Memory B cell (primary cell): ENCODE measurements around the gene PGLYRP1.

Experiments used
- ATAC-seq: fragments of 150-1000 bp; cut with Tn5 transposase; 2 replicates; pipeline ENCODE4 v1.10.0; 2021; ENCODE audit warnings: low read depth, mild to moderate bottlenecking, moderate library complexity
- DNase-seq, 2 donors: peaks; one replicate each; pipeline ENCODE4 v3.0.0; 2022; ENCODE audit warnings: low spot score in 2 of 2
- H3K27ac Mint-ChIP-seq: one replicate; pipeline ENCODE4 v1.8.0; 2022; ENCODE audit warnings: mild to moderate bottlenecking, moderate library complexity, mixed read lengths
- H3K27me3 Mint-ChIP-seq: one replicate; pipeline ENCODE4 v1.8.0; 2022; ENCODE audit warnings: mixed read lengths
- H3K36me3 Mint-ChIP-seq: one replicate; pipeline ENCODE4 v1.8.0; 2022; ENCODE audit warnings: mild to moderate bottlenecking, mixed read lengths
- H3K4me1 Mint-ChIP-seq: one replicate; pipeline ENCODE4 v1.8.0; 2022; ENCODE audit warnings: mixed read lengths
- H3K4me3 Mint-ChIP-seq: one replicate; pipeline ENCODE4 v1.8.0; 2022; ENCODE audit warnings: mild to moderate bottlenecking, moderate library complexity, mixed read lengths
- H3K9me3 Mint-ChIP-seq: one replicate; pipeline ENCODE4 v1.8.0; 2022; ENCODE audit warnings: mixed read lengths

PGLYRP1 gene

GRCh38 chr19:46002678-46003275, 20.1 kb downstream of the PGLYRP1 start:
- no peak for DNase-seq
- Mint-ChIP-seq H3K4me3 (no peak overlapping the region), H3K36me3 (peaks cover 15% of the 10 kb centered on the region), H3K9me3 (no peaks in the 10 kb centered on the region), H3K4me1 (peaks cover 24% of the 10 kb centered on the region), H3K27ac (no peak overlapping the region), H3K27me3 (peaks cover 17% of the 10 kb centered on the region)
- ATAC-seq = no peak

GRCh38 chr19:46000491-46001246, 22.2 kb downstream of the PGLYRP1 start:
- ATAC-seq (peak; percentile 97), DNase-seq (peak in 1 of 2 donors; percentile 33)
- H3K27ac Mint-ChIP-seq = no peak overlapping the region
- peak overlapping the region; percentile 63 for H3K4me3 Mint-ChIP-seq
- H3K27me3 Mint-ChIP-seq = peaks cover 17% of the 10 kb centered on the region
- no peaks in the 10 kb centered on the region for H3K9me3 Mint-ChIP-seq
- H3K36me3 Mint-ChIP-seq = peaks cover 18% of the 10 kb centered on the region
- peaks cover 30% of the 10 kb centered on the region for H3K4me1 Mint-ChIP-seq

GRCh38 chr19:45999653-46000121, 23.2 kb downstream of the PGLYRP1 start:
- ATAC-seq = no peak
- Mint-ChIP-seq H3K4me1 (peaks cover 30% of the 10 kb centered on the region), H3K4me3 (peak overlapping the region; percentile 67), H3K27ac (no peak overlapping the region), H3K36me3 (peaks cover 16% of the 10 kb centered on the region), H3K27me3 (peaks cover 17% of the 10 kb centered on the region), H3K9me3 (no peaks in the 10 kb centered on the region)
- no peak for DNase-seq

- Mint-ChIP-seq H3K27ac (no peak overlapping the region), H3K36me3 (peaks cover 16% of the 10 kb centered on the region), H3K9me3 (no peaks in the 10 kb centered on the region), H3K27me3 (peaks cover 17% of the 10 kb centered on the region), H3K4me1 (peaks cover 30% of the 10 kb centered on the region), H3K4me3 (no peak overlapping the region)
- ATAC-seq (no peak), DNase-seq (no peak)
Measured at GRCh38 chr19:45998834-45999233, 24.0 kb downstream of the PGLYRP1 start.

GRCh38 chr19:45996933-45997332, 25.9 kb downstream of the PGLYRP1 start:
- Mint-ChIP-seq H3K36me3 (peaks cover 14% of the 10 kb centered on the region), H3K4me1 (peaks cover 30% of the 10 kb centered on the region), H3K27ac (no peak overlapping the region), H3K27me3 (peaks cover 17% of the 10 kb centered on the region), H3K4me3 (no peak overlapping the region), H3K9me3 (no peaks in the 10 kb centered on the region)
- no peak for ATAC-seq
- no peak for DNase-seq

GRCh38 chr19:45995715-45996385, 27.0 kb downstream of the PGLYRP1 start:
- DNase-seq = no peak
- H3K27ac Mint-ChIP-seq = no peak overlapping the region
- H3K36me3 Mint-ChIP-seq = peaks cover 14% of the 10 kb centered on the region
- no peaks in the 10 kb centered on the region for H3K9me3 Mint-ChIP-seq
- H3K4me1 Mint-ChIP-seq = peaks cover 29% of the 10 kb centered on the region
- ATAC-seq = no peak
- H3K4me3 Mint-ChIP-seq = no peak overlapping the region
- peaks cover 17% of the 10 kb centered on the region for H3K27me3 Mint-ChIP-seq

GRCh38 chr19:45994998-45995714, 27.7 kb downstream of the PGLYRP1 start, which contains the start of gene CCDC61:
Gene CCDC61, plus strand, starts transcription at chr19:45995467. Its CDS starts 7,552 bp downstream, at chr19:46003019.
- H3K9me3 Mint-ChIP-seq = no peaks in the 10 kb centered on the region
- peaks cover 22% of the 10 kb centered on the region for H3K4me1 Mint-ChIP-seq
- peaks cover 14% of the 10 kb centered on the region for H3K36me3 Mint-ChIP-seq
- H3K27me3 Mint-ChIP-seq = peaks cover 17% of the 10 kb centered on the region
- DNase-seq (peak; percentile 97 to 99), ATAC-seq (peak; percentile 91)
- H3K27ac Mint-ChIP-seq = no peak within 1 kb of the TSS
- H3K4me3 Mint-ChIP-seq = no peak within 1 kb of the TSS

GRCh38 chr19:45994456-45994997, 28.3 kb downstream of the PGLYRP1 start:
- DNase-seq (no peak), ATAC-seq (peak; percentile 0)
- Mint-ChIP-seq H3K36me3 (peaks cover 16% of the 10 kb centered on the region), H3K27ac (no peak overlapping the region), H3K4me3 (no peak overlapping the region), H3K4me1 (peaks cover 16% of the 10 kb centered on the region), H3K27me3 (peaks cover 16% of the 10 kb centered on the region), H3K9me3 (no peaks in the 10 kb centered on the region)

GRCh38 chr19:45990113-45990728, 32.6 kb downstream of the PGLYRP1 start:
- no peak for ATAC-seq
- Mint-ChIP-seq H3K36me3 (peaks cover 2% of the 10 kb centered on the region), H3K27me3 (peaks cover 12% of the 10 kb centered on the region), H3K4me3 (no peak overlapping the region), H3K9me3 (no peaks in the 10 kb centered on the region), H3K4me1 (no peaks in the 10 kb centered on the region), H3K27ac (no peak overlapping the region)
- DNase-seq = no peak

GRCh38 chr19:45985321-45985720, 37.5 kb downstream of the PGLYRP1 start:
- peaks cover 24% of the 10 kb centered on the region for H3K27me3 Mint-ChIP-seq
- ATAC-seq (no peak), DNase-seq (no peak)
- H3K27ac Mint-ChIP-seq = no peak overlapping the region
- H3K4me1 Mint-ChIP-seq = no peaks in the 10 kb centered on the region
- H3K4me3 Mint-ChIP-seq = no peak overlapping the region
- peaks cover 5% of the 10 kb centered on the region for H3K36me3 Mint-ChIP-seq
- peaks cover 3% of the 10 kb centered on the region for H3K9me3 Mint-ChIP-seq

GRCh38 chr19:45981350-45981749, 41.5 kb downstream of the PGLYRP1 start:
- H3K27ac Mint-ChIP-seq = no peak overlapping the region
- peaks cover 3% of the 10 kb centered on the region for H3K9me3 Mint-ChIP-seq
- no peaks in the 10 kb centered on the region for H3K4me1 Mint-ChIP-seq
- no peak overlapping the region for H3K4me3 Mint-ChIP-seq
- DNase-seq (no peak), ATAC-seq (no peak)
- peaks cover 29% of the 10 kb centered on the region for H3K27me3 Mint-ChIP-seq
- peaks cover 2% of the 10 kb centered on the region for H3K36me3 Mint-ChIP-seq

GRCh38 chr19:45978156-45978555, 44.7 kb downstream of the PGLYRP1 start:
- H3K4me1 Mint-ChIP-seq = peaks cover 6% of the 10 kb centered on the region
- peaks cover 1% of the 10 kb centered on the region for H3K36me3 Mint-ChIP-seq
- peaks cover 37% of the 10 kb centered on the region for H3K27me3 Mint-ChIP-seq
- H3K9me3 Mint-ChIP-seq = no peaks in the 10 kb centered on the region
- DNase-seq (no peak), ATAC-seq (no peak)
- no peak overlapping the region for H3K4me3 Mint-ChIP-seq
- H3K27ac Mint-ChIP-seq = no peak overlapping the region

GRCh38 chr19:45976178-45976577, 46.7 kb downstream of the PGLYRP1 start:
- ATAC-seq = no peak
- peaks cover 42% of the 10 kb centered on the region for H3K27me3 Mint-ChIP-seq
- H3K4me3 Mint-ChIP-seq = no peak overlapping the region
- no peak for DNase-seq
- peaks cover 17% of the 10 kb centered on the region for H3K4me1 Mint-ChIP-seq
- no peaks in the 10 kb centered on the region for H3K9me3 Mint-ChIP-seq
- H3K27ac Mint-ChIP-seq = no peak overlapping the region
- peaks cover 1% of the 10 kb centered on the region for H3K36me3 Mint-ChIP-seq
